ENCODE data around the gene SLC6A9.
A peak's percentile ranks its signal among the peaks of the same experiment; 100 is the strongest.

The SLC6A9 gene

GRCh38 chr1:44031252-44032169, at the start of gene SLC6A9:
Gene SLC6A9, minus strand, starts transcription at chr1:44031462. Its CDS starts 7,185 bp downstream, at chr1:44024277.
- peak; percentile 34 for DNase-seq (ENCODE audit: low read depth)

GRCh38 chr1:44079566-44079965, 48.3 kb upstream of the SLC6A9 start:
- DNase-seq (ENCODE audit: low read depth) = no peak

GRCh38 chr1:44078104-44078503, 46.8 kb upstream of the SLC6A9 start:
- no peak for DNase-seq (ENCODE audit: low read depth)

GRCh38 chr1:44077421-44077820, 46.2 kb upstream of the SLC6A9 start:
- DNase-seq (ENCODE audit: low read depth) = no peak

GRCh38 chr1:44076066-44076465, 44.8 kb upstream of the SLC6A9 start:
- no peak for DNase-seq (ENCODE audit: low read depth)

GRCh38 chr1:44074415-44074814, 43.2 kb upstream of the SLC6A9 start:
- no peak for DNase-seq (ENCODE audit: low read depth)

GRCh38 chr1:44073528-44073927, 42.3 kb upstream of the SLC6A9 start:
- DNase-seq (ENCODE audit: low read depth) = no peak

- no peak for DNase-seq (ENCODE audit: low read depth)
Observed at GRCh38 chr1:44072821-44073220, 41.6 kb upstream of the SLC6A9 start.

- no peak for DNase-seq (ENCODE audit: low read depth)
Observed at GRCh38 chr1:44072204-44072603, 40.9 kb upstream of the SLC6A9 start.

GRCh38 chr1:44071461-44071860, 40.2 kb upstream of the SLC6A9 start:
- no peak for DNase-seq (ENCODE audit: low read depth)

- DNase-seq (ENCODE audit: low read depth) = no peak
Observed at GRCh38 chr1:44068442-44068921, 37.2 kb upstream of the SLC6A9 start.

- DNase-seq (ENCODE audit: low read depth) = no peak
Observed at GRCh38 chr1:44067266-44068250, 36.3 kb upstream of the SLC6A9 start.

- DNase-seq (ENCODE audit: low read depth) = no peak
Observed at GRCh38 chr1:44062656-44063179, 31.5 kb upstream of the SLC6A9 start.

- no peak for DNase-seq (ENCODE audit: low read depth)
Observed at GRCh38 chr1:44061857-44062256, 30.6 kb upstream of the SLC6A9 start.

GRCh38 chr1:44060830-44061267, 29.6 kb upstream of the SLC6A9 start:
- no peak for DNase-seq (ENCODE audit: low read depth)

- no peak for DNase-seq (ENCODE audit: low read depth)
Observed at GRCh38 chr1:44059664-44060355, 28.5 kb upstream of the SLC6A9 start.

- no peak for DNase-seq (ENCODE audit: low read depth)
Observed at GRCh38 chr1:44059212-44059611, 27.9 kb upstream of the SLC6A9 start.

GRCh38 chr1:44057293-44057692, 26.0 kb upstream of the SLC6A9 start:
- no peak for DNase-seq (ENCODE audit: low read depth)

- DNase-seq (ENCODE audit: low read depth) = no peak
Observed at GRCh38 chr1:44053394-44053793, 22.1 kb upstream of the SLC6A9 start.

- no peak for DNase-seq (ENCODE audit: low read depth)
Observed at GRCh38 chr1:44050261-44050660, 19.0 kb upstream of the SLC6A9 start.

GRCh38 chr1:44049839-44050238, 18.6 kb upstream of the SLC6A9 start:
- DNase-seq (ENCODE audit: low read depth) = no peak

Data from stimulated activated CD8-positive, alpha-beta memory T cell treated with anti-CD3 and anti-CD28 coated beads, Interleukin-4, amount 100 ng/mL, for 24 hours (primary cell).